DMS114 treated with DMSO at 0.1 percent for 48 hours (cell line): ENCODE measurements around the gene MYH11.
"Not testable (repeated sequence)": the region's sequence is repeated elsewhere in the genome, so short reads cannot be mapped to it uniquely, and the experiment has no call there.

ENCODE experiments used
- DNase-seq: peaks from one replicate; lab custom pipeline; 2025; ENCODE audit not compliant: unreplicated experiment; lab: John Stamatoyannopoulos, UW

Gene MYH11

DNA sequence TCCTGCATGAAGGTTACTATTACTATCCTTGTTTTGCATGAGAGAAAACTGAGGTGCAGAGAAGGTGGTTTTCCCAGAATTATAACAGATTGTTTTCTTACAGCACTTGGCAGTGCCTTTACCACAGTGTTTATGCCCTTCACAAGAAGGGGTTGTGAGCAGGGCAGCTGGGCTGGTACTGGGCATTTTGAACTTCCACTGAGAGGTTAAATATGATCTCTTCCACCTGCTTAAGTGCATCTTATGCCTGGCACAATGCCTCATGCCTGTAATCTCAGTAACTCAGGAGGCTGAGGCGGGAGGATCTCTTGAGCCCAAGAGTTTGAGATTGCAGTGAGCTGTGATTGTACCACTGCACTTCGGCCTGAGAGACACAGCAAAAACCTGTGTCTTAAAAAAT lies 170.5 kb downstream of the MYH11 start:
- DNase-seq, result no peak

GRCh38 chr16:15682105-15682570 lies 174.7 kb downstream of the MYH11 start:
- no peak for DNase-seq

DNA sequence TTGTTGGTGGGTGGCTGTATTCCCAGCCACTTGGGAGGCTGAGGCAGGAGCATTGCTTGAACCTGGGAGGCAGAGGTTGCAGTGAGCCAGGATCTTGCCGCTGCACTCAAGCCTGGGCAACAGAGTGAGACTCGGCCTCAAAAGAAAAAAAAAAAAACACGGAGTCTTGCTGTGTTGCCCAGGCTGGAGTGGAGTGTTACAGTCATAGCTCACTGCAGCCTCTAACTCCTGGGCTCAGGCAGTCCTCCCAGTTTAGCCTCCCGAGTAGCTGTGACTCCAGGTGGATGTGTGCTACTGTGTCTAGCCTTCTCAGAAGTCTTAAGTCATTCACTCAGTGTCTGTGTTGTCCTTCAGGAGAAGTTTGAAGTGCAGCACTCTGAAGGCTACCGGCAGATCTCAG lies 179.4 kb downstream of the MYH11 start:
- no peak for DNase-seq

GRCh38 chr16:15676506-15676905 lies 180.3 kb downstream of the MYH11 start:
- DNase-seq, result no peak

DNA sequence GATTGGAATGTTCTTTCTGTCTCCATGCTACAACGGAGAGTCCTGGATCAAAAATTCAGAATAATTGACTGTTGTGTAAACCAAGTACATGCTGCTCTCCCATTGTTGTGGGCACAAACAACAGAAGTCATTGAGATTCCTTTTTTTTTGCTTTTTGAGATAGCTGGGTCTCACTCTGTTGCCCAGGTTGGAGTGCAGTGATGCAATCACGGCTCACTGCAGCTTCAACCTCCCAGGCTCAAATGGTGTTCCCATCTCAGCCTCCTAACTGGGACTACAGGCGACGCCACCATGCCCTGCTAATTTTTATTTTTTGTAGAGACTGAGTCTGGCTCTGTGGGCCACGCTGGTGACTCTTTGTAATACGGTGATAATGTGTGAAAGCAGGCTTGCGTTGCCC lies 182.3 kb downstream of the MYH11 start:
- DNase-seq, result no peak

GRCh38 chr16:15672514-15673167 lies 184.2 kb downstream of the MYH11 start:
- no peak for DNase-seq

- DNase-seq, result not testable (repeated sequence)
Observed at GRCh38 chr16:15672127-15672513, 184.7 kb downstream of the MYH11 start.

GRCh38 chr16:15671530-15672117 lies 185.2 kb downstream of the MYH11 start:
- DNase-seq, result no peak

DNA sequence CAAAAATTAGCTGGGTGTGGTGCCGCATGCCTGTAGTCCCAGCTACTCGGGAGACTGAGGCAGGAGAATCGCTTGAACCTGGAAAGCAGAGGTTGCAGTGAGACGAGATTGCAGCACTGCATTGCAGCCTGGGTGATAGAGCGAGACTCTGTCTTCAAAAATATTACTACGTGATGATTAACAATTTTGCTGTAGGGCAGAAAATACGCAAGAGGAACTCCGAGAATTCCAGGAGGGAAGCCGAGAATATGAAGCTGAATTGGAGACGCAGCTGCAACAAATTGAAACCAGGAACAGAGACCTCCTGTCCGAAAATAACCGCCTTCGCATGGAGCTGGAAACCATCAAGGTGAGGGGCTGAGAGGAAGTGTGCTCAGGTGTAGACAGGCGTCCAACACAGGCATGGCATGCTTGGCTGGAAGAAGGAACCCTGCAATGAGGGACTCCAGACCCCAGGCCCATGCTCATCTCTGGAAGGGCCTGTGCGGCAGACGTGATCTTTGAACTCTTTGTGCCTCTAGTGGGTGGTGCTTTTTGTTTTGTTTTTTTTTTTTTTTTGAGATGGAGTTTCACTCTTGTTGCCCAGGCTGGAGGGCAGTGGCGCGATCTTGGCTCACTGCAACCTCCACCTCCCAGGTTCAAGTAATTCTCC lies 189.6 kb downstream of the MYH11 start:
- DNase-seq, result no peak

- no peak for DNase-seq
Observed at GRCh38 chr16:15665107-15665506, 191.7 kb downstream of the MYH11 start.

GRCh38 chr16:15660203-15660601 lies 196.6 kb downstream of the MYH11 start:
- no peak for DNase-seq

- no peak for DNase-seq
Observed at GRCh38 chr16:15658556-15658955, 198.3 kb downstream of the MYH11 start.

DNA sequence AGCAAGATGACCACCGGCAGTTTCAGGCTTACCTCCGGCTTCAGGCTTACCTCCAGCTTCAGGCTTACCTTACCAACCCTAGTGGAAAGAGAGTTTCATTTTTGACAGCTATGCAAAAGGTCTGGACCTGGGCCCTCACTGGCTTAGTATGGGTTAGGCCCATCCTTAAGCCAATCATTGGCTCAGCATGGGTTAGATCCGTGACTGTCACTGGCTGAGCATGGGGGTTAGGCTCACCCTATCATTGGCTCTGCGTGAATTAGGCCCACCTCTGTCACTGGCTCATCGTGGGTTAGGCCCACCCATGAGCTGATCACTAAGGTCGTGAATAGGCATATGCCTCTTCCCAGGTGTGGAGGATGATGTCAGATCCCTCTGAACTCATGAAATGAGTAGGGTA lies 198.7 kb downstream of the MYH11 start:
- no peak for DNase-seq

- not testable (repeated sequence) for DNase-seq
Observed at GRCh38 chr16:15655561-15655960, 201.3 kb downstream of the MYH11 start.

DNA sequence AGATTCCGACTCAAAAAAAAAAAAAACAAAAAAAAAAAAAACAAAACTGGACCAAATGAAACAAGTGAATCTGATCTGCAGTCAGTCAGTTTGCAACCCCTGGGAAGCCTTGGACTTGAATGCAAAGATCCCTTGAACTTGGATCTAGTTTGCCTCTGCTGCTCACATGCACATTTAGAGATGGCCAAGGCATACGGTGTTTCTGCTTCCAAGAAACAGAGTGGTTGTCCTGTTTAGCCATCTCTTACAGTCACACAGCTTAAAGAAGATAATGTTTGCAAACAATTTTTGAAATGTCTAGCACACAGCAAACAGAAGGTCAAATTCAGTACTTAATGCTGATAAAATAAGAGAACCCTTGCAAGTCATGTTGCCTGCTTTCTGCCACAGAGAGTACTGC lies 202.2 kb downstream of the MYH11 start:
- DNase-seq, result no peak

DNA sequence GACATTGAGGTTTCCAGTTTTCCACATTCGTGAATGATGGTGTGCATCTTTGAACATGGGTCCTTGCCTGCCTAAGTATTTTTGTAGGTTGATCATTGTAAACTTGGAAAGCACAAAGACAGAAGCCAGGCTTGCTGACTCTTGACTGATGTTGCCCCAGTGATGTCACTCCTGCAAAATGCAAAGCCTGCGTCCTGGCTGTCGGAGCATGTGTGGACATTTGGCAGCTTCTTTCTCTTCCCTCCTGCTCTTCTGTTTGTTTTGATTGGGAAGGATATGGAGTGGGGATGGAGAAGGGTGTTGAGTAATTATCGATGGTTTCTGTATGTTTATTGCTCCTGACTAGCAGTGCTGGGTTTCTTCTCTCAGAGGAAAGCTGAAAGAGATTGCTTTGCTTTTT lies 203.6 kb downstream of the MYH11 start:
- DNase-seq, result no peak
